Osteoblast (primary cell): ENCODE results near the gene DPPA5. TPM values are rescaled to one million over a fixed set of nuclear protein-coding genes. Genes with fewer than 3 reads are reported as not detected.
"Not testable (repeated sequence)": the region's sequence is repeated elsewhere in the genome, so short reads cannot be mapped to it uniquely, and the experiment has no call there.

Source experiments
- DNase-seq: peaks from one replicate; pipeline ENCODE4 v3.0.0; 2011; ENCODE audit warnings: low spot score, mixed read lengths; ENCODE audit not compliant: insufficient read length; ENCODE audit errors: missing footprints
- H2AFZ ChIP-seq: 2 replicates; pipeline ENCODE4 v1.6.0; 2011; ENCODE audit warnings: mild to moderate bottlenecking, low read length
- H3K27ac ChIP-seq: 2 replicates; pipeline ENCODE4 v1.5.1; 2011; ENCODE audit warnings: mild to moderate bottlenecking, low read depth, low read length, moderate library complexity
- H3K27me3 ChIP-seq: 2 replicates; pipeline ENCODE4 v1.6.0; 2012; ENCODE audit warnings: mild to moderate bottlenecking, control low read depth, inconsistent platforms, low read length, moderate library complexity; ENCODE audit not compliant: insufficient read depth
- H3K36me3 ChIP-seq: 2 replicates; pipeline ENCODE4 v1.5.1; 2011; ENCODE audit warnings: mild to moderate bottlenecking, low read length, control low read depth, moderate library complexity; ENCODE audit not compliant: insufficient read depth
- H3K4me1 ChIP-seq: 2 replicates; pipeline ENCODE4 v1.5.1; 2011; ENCODE audit warnings: mild to moderate bottlenecking, low read length, control low read depth, moderate library complexity; ENCODE audit not compliant: insufficient read depth
- H3K4me2 ChIP-seq: 2 replicates; pipeline ENCODE4 v1.6.0; 2011; ENCODE audit warnings: mild to moderate bottlenecking, low read length; ENCODE audit not compliant: insufficient read depth
- H3K4me3 ChIP-seq: fragments of 200-600 bp; sonication (generic); 3 replicates; pipeline ENCODE4 v1.5.1; 2012; ENCODE audit warnings: mild to moderate bottlenecking, low read length, inconsistent platforms; ENCODE audit not compliant: insufficient read depth
- H3K79me2 ChIP-seq: 2 replicates; pipeline ENCODE4 v1.6.0; 2012; ENCODE audit warnings: mild to moderate bottlenecking, low read length, control low read depth, inconsistent platforms; ENCODE audit not compliant: insufficient read depth
- H3K9me3 ChIP-seq: 2 replicates; pipeline ENCODE4 v1.5.1; 2011; ENCODE audit warnings: low read depth, low read length, control low read depth
- H4K20me1 ChIP-seq: 2 replicates; pipeline ENCODE4 v1.6.0; 2012; ENCODE audit warnings: mild to moderate bottlenecking, low read length, control low read depth; ENCODE audit not compliant: insufficient read depth
- small RNA-seq: library from RNA; depleted of rRNA; stranded (forward); fragments of <200 nt; gene quantifications from one replicate; pipeline ENCODE3, GENCODE V24; 2012
- total RNA-seq: library from RNA; depleted of rRNA; stranded (reverse); fragments of >200 nt; gene quantifications from 2 replicates; pipeline ENCODE4 v1.2.3, GENCODE V29; 2012
- TF ChIP-seq, protein P1 (sequence below): IDR thresholded peaks from 2 replicates; pipeline ENCODE4 v1.5.1; 2011; ENCODE audit warnings: mild to moderate bottlenecking, low read depth, low read length, moderate library complexity; ENCODE audit errors: extremely low read depth

Gene DPPA5
- total RNA-seq, 1 donor = not detected

DNA sequence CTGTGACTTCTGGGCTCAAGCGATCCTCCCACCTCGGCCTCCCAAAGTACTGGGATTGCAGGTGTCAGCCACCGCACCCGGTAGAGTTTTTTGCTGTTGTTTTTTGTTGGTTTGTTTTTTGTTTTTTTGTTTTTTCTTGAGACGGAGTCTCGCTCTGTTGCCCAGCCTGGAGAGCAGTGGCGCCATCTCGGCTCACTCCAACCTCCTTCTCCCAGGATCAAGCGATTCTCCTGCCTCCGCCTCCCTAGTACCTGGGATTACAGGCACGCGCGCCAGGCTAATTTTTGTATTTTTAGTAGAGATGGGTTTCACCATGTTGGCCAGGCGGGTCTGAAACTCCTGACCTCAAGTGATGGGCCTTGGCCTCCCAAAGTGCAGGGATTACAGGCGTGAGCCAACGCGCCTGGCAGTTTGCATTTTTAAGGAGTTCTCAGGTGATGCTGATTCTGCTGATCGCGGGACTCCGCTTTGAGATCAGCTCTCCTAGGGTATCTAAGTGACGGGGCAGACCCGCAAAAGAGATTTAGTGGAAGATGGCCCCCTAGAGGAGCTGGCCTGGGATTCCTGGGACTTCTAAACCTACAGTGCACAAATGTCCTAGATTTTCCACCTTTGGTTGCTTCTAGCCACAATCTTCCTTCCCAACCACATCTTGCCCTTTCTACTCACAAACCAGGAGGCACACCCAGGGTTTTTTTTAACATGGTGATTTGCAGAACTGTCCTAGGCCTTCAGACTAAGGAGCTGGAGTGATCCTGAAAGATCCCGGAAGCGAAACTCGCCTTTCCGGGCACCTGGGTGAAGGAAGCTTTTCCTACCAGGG lies 45.2 kb downstream of the DPPA5 start:
- peak; percentile 88 for DNase-seq
- Histone ChIP-seq H3K27me3 (no peaks in the 10 kb centered on the region), H3K9me3 (no peaks in the 10 kb centered on the region), H4K20me1 (no peaks in the 10 kb centered on the region), H3K36me3 (no peaks in the 10 kb centered on the region), H2AFZ (peak overlapping the region; percentile 96), H3K4me3 (peak overlapping the region; percentile 80), H3K79me2 (peaks cover 26% of the 10 kb centered on the region), H3K4me2 (peak overlapping the region; percentile 92), H3K4me1 (peaks cover 3% of the 10 kb centered on the region), H3K27ac (peak overlapping the region; percentile 83)
- TF ChIP-seq, protein P1, sequence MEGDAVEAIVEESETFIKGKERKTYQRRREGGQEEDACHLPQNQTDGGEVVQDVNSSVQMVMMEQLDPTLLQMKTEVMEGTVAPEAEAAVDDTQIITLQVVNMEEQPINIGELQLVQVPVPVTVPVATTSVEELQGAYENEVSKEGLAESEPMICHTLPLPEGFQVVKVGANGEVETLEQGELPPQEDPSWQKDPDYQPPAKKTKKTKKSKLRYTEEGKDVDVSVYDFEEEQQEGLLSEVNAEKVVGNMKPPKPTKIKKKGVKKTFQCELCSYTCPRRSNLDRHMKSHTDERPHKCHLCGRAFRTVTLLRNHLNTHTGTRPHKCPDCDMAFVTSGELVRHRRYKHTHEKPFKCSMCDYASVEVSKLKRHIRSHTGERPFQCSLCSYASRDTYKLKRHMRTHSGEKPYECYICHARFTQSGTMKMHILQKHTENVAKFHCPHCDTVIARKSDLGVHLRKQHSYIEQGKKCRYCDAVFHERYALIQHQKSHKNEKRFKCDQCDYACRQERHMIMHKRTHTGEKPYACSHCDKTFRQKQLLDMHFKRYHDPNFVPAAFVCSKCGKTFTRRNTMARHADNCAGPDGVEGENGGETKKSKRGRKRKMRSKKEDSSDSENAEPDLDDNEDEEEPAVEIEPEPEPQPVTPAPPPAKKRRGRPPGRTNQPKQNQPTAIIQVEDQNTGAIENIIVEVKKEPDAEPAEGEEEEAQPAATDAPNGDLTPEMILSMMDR = peak; percentile 23

DNA sequence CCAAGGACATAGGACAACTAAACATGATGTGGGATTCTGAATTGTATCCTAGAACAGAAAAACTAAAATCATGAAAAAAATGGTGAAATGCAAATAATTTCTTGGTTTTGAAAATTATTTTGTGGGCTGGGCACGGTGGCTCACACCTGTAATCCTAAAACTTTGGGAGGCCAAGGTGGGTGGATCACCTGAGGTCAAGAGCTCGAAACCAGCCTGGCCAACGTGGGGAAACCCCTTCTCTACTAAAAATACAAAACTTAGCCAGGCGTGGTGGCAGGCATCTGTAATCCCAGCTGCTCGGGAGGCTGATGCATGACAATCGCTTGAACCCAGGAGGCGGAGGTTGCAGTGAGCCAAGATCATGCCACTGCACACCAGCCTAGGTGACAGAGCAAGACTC lies 50.3 kb downstream of the DPPA5 start:
- not testable (repeated sequence) for H3K27ac ChIP-seq, H3K4me1 ChIP-seq, DNase-seq, H3K27me3 ChIP-seq, H4K20me1 ChIP-seq, H2AFZ ChIP-seq, H3K36me3 ChIP-seq, H3K4me3 ChIP-seq, H3K4me2 ChIP-seq, H3K9me3 ChIP-seq
- peaks cover 33% of the 10 kb centered on the region for H3K79me2 ChIP-seq

Small RNAs within 50 kb of the gene (small RNA-seq; reads per million reads assigned to genes)
- not detected for gene RPL39P3

Other genes with a start within 250 kb of the DPPA5 start
- gene KHDC1L, start 128.8 kb downstream of the DPPA5 start, total RNA-seq = 0.72 TPM in 1 of 2 replicates, not detected in the other
- gene KHDC1, start 91.1 kb downstream of the DPPA5 start, total RNA-seq = 2.9 and 4.0 TPM in 2 replicates
- not detected in 2 replicates for gene KHDC3L, start 8.4 kb upstream of the DPPA5 start, total RNA-seq
- gene OOEP, start 15.6 kb upstream of the DPPA5 start, total RNA-seq = 0.36 and 0.59 TPM in 2 replicates
- 5.0 and 8.7 TPM in 2 replicates for gene DDX43, start 40.6 kb upstream of the DPPA5 start, total RNA-seq
- 5.9 and 6.2 TPM in 2 replicates for gene CGAS, start 98.0 kb upstream of the DPPA5 start, total RNA-seq
- gene MTO1, start 107.5 kb upstream of the DPPA5 start, total RNA-seq = 30.9 and 40.9 TPM in 2 replicates
- gene EEF1A1, start 166.8 kb upstream of the DPPA5 start, total RNA-seq = 18,909 and 19,513 TPM in 2 replicates